Spinal cord (tissue), 10 donors: ENCODE measurements around the gene COL16A1. TPM values are rescaled to one million over a fixed set of nuclear protein-coding genes. Genes with fewer than 3 reads are reported as not detected.
"Not testable (repeated sequence)": the region's sequence is repeated elsewhere in the genome, so short reads cannot be mapped to it uniquely, and the experiment has no call there.

Experiments
- DNase-seq, 6 donors: peaks; one replicate each; pipeline versions ENCODE4 v3.0.0 to v3.0.0-alpha.2; 2013 to 2015; ENCODE audit warnings: low spot score in 6 of 6, low read depth in 4 of 6
- H3K27ac ChIP-seq: one replicate; pipeline ENCODE4 v1.5.1; 2013; ENCODE audit warnings: low read depth, low read length, control low read depth
- H3K27me3 ChIP-seq: one replicate; pipeline ENCODE4 v1.6.1; 2013; ENCODE audit warnings: low read length; ENCODE audit not compliant: control insufficient read depth, insufficient read depth
- H3K36me3 ChIP-seq: one replicate; pipeline ENCODE4 v1.6.1; 2013; ENCODE audit warnings: low read length; ENCODE audit not compliant: control insufficient read depth, insufficient read depth
- H3K4me1 ChIP-seq: one replicate; pipeline ENCODE4 v1.6.1; 2013; ENCODE audit warnings: low read length; ENCODE audit not compliant: control insufficient read depth, insufficient read depth
- H3K4me3 ChIP-seq: one replicate; pipeline ENCODE4 v1.5.1; 2013; ENCODE audit warnings: low read depth, low read length, control low read depth
- H3K9me3 ChIP-seq: one replicate; pipeline ENCODE4 v1.6.1; 2013; ENCODE audit warnings: low read length; ENCODE audit not compliant: control insufficient read depth, insufficient read depth
- WGBS: methylation state at CpG from one replicate; pipeline ENCODE4 v1.1.5; 2013; ENCODE audit warnings: missing lambda C conversion rate; ENCODE audit not compliant: insufficient coverage; 5-methylcytosine and 5-hydroxymethylcytosine counted together
- polyA plus RNA-seq, 2 donors: library from polyadenylated mRNA; unstranded; fragments of 120-200 nt; gene quantifications; one replicate each; pipeline ENCODE4 v1.2.1, GENCODE V29; 2013; ENCODE audit not compliant: insufficient read length in 2 of 2
- total RNA-seq, 2 donors: library from RNA; depleted of rRNA in 1 of 2; stranded (reverse); fragments of 120-200 nt in 1 of 2; fragments of >200 nt in 1 of 2; gene quantifications; one replicate each; pipeline versions ENCODE4 v1.2.3 to v1.2.4, GENCODE V29; 2013 to 2014
- donor health status: healthy.

The COL16A1 gene
- total and polyA plus RNA-seq, 4 donors: 60.6 to 178 (median 135) TPM

DNA sequence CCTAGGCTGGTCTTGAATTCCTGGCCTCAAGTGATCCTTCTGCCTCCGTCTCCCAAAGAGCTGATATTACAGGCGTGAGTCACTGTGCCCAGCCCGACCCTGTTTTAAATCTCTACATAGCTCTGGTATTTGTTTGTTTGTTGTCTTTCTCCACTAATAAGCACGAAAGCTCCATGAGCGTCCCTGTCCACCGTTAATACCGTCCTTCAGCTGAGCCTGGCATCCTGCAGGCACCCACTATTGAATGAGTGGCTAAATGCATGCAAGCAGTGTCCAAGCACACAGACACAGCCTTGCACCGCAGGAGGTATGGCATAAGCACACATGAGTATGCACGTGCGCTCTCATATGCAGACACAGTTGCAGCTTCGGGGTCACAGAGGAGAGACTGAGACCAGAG lies 4.5 kb upstream of the COL16A1 start:
- no peaks in the 10 kb centered on the region for H3K9me3 ChIP-seq
- WGBS: 37% methylated on average over 8 of the region's 11 CpGs
- H3K27me3 ChIP-seq: peaks cover 11% of the 10 kb centered on the region
- H3K4me1 ChIP-seq: peaks cover 51% of the 10 kb centered on the region
- H3K4me3 ChIP-seq: no peak overlapping the region
- H3K36me3 ChIP-seq: no peaks in the 10 kb centered on the region
- peak in 2 of 6 donors; percentile 38 to 46 for DNase-seq
- no peak overlapping the region for H3K27ac ChIP-seq

DNA sequence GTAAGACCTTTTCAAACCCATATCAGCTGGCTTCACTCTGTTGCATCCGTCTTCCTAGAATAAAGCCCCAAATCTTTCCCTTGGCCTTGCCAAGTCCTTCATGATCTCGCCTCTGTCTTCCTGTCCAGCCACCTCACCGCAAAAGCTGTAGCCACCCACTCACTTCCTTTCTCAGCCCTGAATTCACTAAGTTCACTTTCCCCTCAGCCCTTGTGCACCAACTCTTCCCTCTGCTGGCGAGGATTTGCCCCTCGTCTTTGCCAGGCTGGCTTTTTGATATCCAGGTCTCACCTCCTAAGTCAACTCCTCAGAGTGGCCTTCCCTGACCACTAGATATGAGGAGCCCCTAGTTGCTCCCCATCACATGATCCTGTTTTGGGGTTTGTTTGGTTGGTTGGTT lies 3.9 kb upstream of the COL16A1 start:
- WGBS: 55% methylated on average over 5 of the region's 5 CpGs
- H3K4me3 ChIP-seq: no peak overlapping the region
- H3K36me3 ChIP-seq: no peaks in the 10 kb centered on the region
- peaks cover 11% of the 10 kb centered on the region for H3K27me3 ChIP-seq
- H3K27ac ChIP-seq: no peak overlapping the region
- no peak for DNase-seq
- H3K9me3 ChIP-seq: no peaks in the 10 kb centered on the region
- peaks cover 57% of the 10 kb centered on the region for H3K4me1 ChIP-seq

DNA sequence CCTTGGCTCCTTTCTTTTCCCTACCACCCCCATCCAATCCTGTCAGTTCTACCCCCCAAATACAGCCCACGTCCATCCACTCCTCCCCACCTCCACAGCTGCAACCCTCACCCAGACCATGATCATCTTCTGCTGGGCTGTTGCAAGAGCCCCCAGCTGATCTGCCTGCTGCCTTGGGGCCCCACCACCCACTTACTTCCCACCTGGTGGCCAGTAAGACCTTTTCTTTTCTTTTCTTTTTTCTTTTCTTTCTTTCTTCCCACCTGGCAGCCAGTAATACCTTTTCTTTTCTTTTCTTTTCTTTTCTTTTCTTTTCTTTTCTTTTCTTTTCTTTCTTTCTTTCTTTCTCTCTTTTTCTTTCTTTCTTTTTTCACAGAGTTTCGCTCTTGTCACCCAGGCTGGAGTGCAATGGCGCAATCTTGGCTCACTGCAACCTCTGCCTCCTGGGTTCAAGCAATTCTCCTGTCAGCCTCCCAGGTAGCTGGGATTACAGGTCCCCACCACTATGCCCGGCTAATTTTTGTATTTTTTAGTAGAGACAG lies 3.3 kb upstream of the COL16A1 start:
- not testable (repeated sequence) for H3K27ac ChIP-seq, DNase-seq, H3K9me3 ChIP-seq, H3K4me3 ChIP-seq, H3K36me3 ChIP-seq
- WGBS: 93% methylated on average over 4 of the region's 4 CpGs
- Histone ChIP-seq H3K27me3 (peaks cover 11% of the 10 kb centered on the region), H3K4me1 (peaks cover 58% of the 10 kb centered on the region)

DNA sequence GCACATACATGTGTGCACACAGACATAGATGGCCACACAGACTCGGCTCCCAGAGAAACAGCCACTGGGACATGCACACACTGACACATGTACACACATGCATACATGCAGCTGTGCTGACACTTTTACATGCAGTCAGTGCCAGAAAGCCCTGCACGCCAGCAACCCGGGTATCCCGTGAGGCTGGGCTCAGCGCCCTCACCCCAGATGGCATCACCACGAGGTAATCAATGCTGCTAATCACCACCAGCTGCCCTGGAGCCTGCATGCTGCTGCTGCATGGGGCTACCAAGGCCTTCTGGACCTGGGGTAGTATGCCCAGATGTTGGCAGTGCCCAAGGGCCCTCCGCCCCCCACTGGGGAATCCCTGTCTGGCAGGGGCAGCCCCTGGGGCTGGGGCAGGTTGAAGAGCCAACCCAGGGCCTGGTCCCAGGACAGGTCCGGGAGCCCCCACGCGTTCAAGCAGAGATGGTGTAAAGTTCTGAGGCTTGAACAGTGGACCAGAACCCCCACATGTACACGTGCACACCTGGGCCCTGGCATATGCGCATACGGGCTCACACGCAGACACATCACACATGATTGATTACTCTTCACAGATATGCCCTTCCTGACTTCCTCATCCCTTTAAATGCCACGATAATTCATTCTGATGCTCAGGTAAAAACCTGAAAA lies 2.7 kb upstream of the COL16A1 start:
- no peaks in the 10 kb centered on the region for H3K9me3 ChIP-seq
- DNase-seq: peak in 2 of 6 donors; percentile 53 to 72
- no peak overlapping the region for H3K27ac ChIP-seq
- H3K4me3 ChIP-seq: no peak overlapping the region
- WGBS: 67% methylated on average over 15 of the region's 15 CpGs
- H3K36me3 ChIP-seq: no peaks in the 10 kb centered on the region
- H3K27me3 ChIP-seq: peaks cover 11% of the 10 kb centered on the region
- peaks cover 63% of the 10 kb centered on the region for H3K4me1 ChIP-seq

DNA sequence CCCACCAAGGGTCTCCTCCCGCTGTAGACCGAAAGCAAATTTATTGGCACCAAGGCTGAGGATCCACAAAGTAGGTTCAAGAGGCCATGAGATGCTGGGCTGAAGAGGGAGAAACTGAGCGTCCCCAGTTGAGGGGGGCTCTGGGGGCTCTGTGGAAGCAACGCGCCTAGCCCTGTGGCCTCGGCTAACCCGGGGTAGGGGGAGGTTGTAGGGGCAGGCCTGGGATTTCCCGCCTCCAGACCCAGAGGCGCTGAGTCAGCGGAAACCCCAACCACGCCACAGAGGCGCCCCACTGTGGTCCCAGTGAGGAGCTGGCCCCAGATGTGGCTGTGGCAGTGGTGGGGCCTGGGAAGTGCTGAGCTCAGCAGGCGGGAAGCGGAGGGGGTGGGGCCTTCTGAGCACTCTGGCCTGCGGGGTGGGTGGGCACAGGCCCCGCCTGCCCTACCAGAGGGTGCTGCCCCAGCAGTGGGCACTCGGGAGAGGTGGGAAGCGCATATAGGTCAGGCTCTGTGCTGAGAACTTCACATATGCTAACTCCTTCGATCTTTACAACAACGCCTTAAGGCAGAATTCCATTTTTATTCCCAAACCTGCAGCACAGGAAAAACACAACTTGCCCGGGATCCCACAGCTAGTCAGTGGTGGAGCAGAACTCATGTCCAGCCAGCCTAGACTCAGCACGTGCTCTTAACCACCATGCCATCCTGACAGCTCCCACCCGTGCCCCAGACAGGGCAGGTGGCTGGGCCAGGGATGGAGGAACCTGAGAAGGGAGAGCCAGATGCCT lies 1.5 kb upstream of the COL16A1 start:
- Histone ChIP-seq H3K36me3 (no peaks in the 10 kb centered on the region), H3K9me3 (no peaks in the 10 kb centered on the region), H3K27me3 (peaks cover 11% of the 10 kb centered on the region), H3K27ac (peak overlapping the region; percentile 92), H3K4me1 (peaks cover 75% of the 10 kb centered on the region), H3K4me3 (peak overlapping the region; percentile 5)
- WGBS: 38% methylated on average over 18 of the region's 23 CpGs
- peak in 1 of 6 donors; percentile 74 for DNase-seq

DNA sequence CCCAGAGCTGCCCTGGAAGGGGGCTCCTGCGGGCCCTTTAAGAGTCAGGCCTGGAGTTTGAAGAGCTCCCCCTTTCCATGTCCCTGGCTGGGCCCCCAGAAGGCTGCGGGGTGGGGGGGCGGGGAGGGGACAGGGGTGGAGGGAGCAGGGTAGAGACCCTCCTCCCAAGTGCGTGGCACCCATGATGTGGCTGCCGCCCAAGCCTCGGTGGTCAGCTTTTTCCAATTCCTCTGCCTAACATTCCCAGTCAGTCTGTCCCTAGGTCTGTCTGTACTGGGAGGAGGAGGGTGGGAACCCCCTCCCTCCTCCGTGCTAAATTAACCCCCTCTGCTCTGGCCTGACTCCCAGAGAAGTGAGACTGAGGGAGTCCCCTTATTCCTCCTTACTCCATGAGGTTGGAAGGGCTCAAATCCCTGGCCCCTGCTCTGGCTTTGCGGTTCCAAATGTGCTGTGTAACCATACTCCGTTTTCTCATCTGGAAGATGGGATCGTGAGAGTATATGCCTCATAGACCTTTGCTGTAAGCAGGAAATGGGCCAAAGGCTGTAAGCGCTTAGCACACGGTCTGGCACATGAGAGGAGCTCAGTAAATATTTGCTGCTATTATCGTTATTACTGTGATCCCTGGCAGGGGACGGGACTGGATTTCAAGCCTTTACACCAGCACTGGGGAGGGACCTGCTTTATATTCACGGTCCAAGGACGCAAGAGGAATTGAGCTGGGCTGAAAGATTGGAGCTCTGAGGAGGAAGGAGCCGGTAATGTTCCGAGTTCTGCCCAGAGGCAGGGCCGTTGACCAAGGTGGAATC lies 658 bp upstream of the COL16A1 start:
- 33% methylated on average over 12 of the region's 19 CpGs for WGBS
- H3K4me3 ChIP-seq: peak overlapping the region; percentile 50
- peaks cover 83% of the 10 kb centered on the region for H3K4me1 ChIP-seq

DNA sequence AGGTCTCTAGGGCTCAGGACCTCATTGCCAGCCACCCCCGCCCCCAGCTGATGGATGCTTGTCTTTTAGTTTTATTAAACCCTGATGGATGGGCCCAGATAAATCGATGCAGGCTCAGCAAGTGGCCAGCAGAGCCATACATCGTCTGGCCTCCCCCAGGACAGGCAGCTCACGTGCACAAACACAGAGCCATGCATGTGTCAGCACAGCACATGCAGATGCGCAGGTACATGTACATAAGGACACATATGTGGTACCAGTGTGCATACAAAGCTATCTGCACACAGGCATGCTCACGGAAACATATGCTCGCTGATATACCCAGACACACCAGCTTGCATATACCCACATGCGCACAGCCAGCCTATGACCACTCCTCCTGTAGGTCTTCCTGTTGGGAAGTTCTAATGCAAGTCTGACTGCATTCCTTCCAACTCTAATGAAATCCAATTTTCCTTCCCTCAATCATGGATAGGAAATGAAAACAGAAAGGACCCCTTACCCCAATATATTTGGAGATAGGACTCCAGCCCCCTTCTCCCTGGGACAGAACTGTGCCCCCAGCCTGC lies 897 bp downstream of the COL16A1 start:
- H3K36me3 ChIP-seq: peaks cover 18% of the 10 kb centered on the region
- 74% methylated on average over 8 of the region's 8 CpGs for WGBS
- H3K4me1 ChIP-seq: peaks cover 79% of the 10 kb centered on the region
- H3K4me3 ChIP-seq: peak overlapping the region; percentile 50
- no peak for DNase-seq
- H3K9me3 ChIP-seq: no peaks in the 10 kb centered on the region
- H3K27me3 ChIP-seq: peaks cover 11% of the 10 kb centered on the region
- peak overlapping the region; percentile 92 for H3K27ac ChIP-seq

More for the DNA sequence above, 658 bp upstream of the COL16A1 start:
- peak in 1 of 6 donors; percentile 60 for DNase-seq
- Histone ChIP-seq H3K27me3 (peaks cover 11% of the 10 kb centered on the region), H3K36me3 (peaks cover 6% of the 10 kb centered on the region), H3K27ac (peak overlapping the region; percentile 92), H3K9me3 (no peaks in the 10 kb centered on the region)

DNA sequence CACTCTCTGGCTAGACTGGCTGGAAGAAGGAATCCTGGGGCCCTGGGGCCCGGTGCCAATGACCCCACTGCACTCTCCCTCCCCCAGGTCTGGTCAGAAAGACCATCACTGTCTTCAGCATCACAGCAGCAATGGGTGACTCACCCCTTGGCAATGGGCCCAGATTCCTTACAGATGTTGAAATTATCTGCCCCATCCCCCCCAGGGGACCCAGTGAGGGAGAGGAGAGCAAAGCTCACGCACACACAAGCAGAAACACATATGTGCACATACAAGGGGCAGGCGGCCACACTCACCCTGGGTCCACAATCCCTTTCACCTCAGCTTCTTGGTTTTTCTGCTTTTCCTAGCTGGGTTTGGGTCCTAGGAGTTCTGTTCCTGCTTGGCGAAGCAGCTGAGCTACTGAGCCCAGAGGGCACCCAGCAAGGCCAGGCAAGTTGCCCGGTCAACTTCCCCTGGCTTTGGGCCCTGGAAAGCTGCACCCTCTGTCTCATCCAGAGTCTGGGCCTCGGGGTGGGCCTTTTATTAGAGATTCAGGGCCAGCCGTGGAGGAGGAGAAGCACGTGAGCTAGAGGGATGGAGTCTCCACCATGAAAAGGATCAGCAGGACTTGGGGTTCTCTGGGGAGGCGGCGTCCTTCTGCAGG lies 2.6 kb downstream of the COL16A1 start:
- DNase-seq: peak in 2 of 6 donors; percentile 68 to 90
- peaks cover 87% of the 10 kb centered on the region for H3K4me1 ChIP-seq
- H3K36me3 ChIP-seq: peaks cover 34% of the 10 kb centered on the region
- H3K27ac ChIP-seq: peak overlapping the region; percentile 92
- no peaks in the 10 kb centered on the region for H3K9me3 ChIP-seq
- peaks cover 11% of the 10 kb centered on the region for H3K27me3 ChIP-seq
- WGBS: 41% methylated on average over 5 of the region's 10 CpGs
- H3K4me3 ChIP-seq: peak overlapping the region; percentile 9
